GM19395 (cell line): ENCODE measurements around the gene PLEKHH2.
"Not testable (repeated sequence)": the region's sequence is repeated elsewhere in the genome, so short reads cannot be mapped to it uniquely, and the experiment has no call there.

ENCODE experiments used
- ATAC-seq: cut with Tn5 transposase; IDR thresholded peaks from one replicate; pipeline ENCODE4 v1.9.1; 2021; ENCODE audit warnings: mild to moderate bottlenecking, moderate library complexity; ENCODE audit not compliant: unreplicated experiment

Gene PLEKHH2

GRCh38 chr2:43715300-43716098, 78.4 kb downstream of the PLEKHH2 start:
- ATAC-seq: no peak

GRCh38 chr2:43717322-43717721, 80.3 kb downstream of the PLEKHH2 start:
- ATAC-seq: no peak

GRCh38 chr2:43718530-43719124, 81.6 kb downstream of the PLEKHH2 start:
- ATAC-seq: no peak

- ATAC-seq: no peak
Observed at GRCh38 chr2:43724728-43725526, 87.9 kb downstream of the PLEKHH2 start.

GRCh38 chr2:43725711-43726246, 88.7 kb downstream of the PLEKHH2 start:
- ATAC-seq: no peak

- not testable (repeated sequence) for ATAC-seq
Observed at GRCh38 chr2:43726961-43727633, 90.0 kb downstream of the PLEKHH2 start.

GRCh38 chr2:43727634-43728014, 90.6 kb downstream of the PLEKHH2 start:
- ATAC-seq: no peak

- no peak for ATAC-seq
Observed at GRCh38 chr2:43729491-43730174, 92.6 kb downstream of the PLEKHH2 start.

- ATAC-seq: no peak
Observed at GRCh38 chr2:43731211-43731610, 94.2 kb downstream of the PLEKHH2 start.

GRCh38 chr2:43736637-43737036, 99.6 kb downstream of the PLEKHH2 start:
- no peak for ATAC-seq

- no peak for ATAC-seq
Observed at GRCh38 chr2:43737097-43737854, 100.2 kb downstream of the PLEKHH2 start.

GRCh38 chr2:43737855-43738254, 100.8 kb downstream of the PLEKHH2 start:
- ATAC-seq: no peak

- no peak for ATAC-seq
Observed at GRCh38 chr2:43738257-43738656, 101.2 kb downstream of the PLEKHH2 start.

GRCh38 chr2:43743706-43744105, 106.6 kb downstream of the PLEKHH2 start:
- no peak for ATAC-seq

- no peak for ATAC-seq
Observed at GRCh38 chr2:43745457-43745856, 108.4 kb downstream of the PLEKHH2 start.

- ATAC-seq: no peak
Observed at GRCh38 chr2:43748333-43748732, 111.3 kb downstream of the PLEKHH2 start.

- no peak for ATAC-seq
Observed at GRCh38 chr2:43749583-43749982, 112.5 kb downstream of the PLEKHH2 start.

GRCh38 chr2:43751476-43751990, 114.5 kb downstream of the PLEKHH2 start:
- ATAC-seq: no peak

GRCh38 chr2:43752302-43752701, 115.2 kb downstream of the PLEKHH2 start:
- ATAC-seq: no peak
